Measurements from ENCODE around the gene HOTAIR. TPM values are rescaled to one million over a fixed set of nuclear protein-coding genes. Genes with fewer than 3 reads are reported as not detected.
A peak's percentile ranks its signal among the peaks of the same experiment; 100 is the strongest.

Gene HOTAIR
- total RNA-seq, 1 donor from 2014 or later = not detected

GRCh38 chr12:54020591-54021405 is 46.0 kb upstream of the HOTAIR start:
- no peak for TF ChIP-seq CTCF (IDR thresholded peaks at IDR 0.05; ENCODE audit: unreplicated experiment)
- peaks cover 6% of the 10 kb centered on the region for H3K4me1 Mint-ChIP-seq (ENCODE audit: low read depth)
- peaks cover 92% of the 10 kb centered on the region for H3K27me3 Mint-ChIP-seq
- H3K4me3 Mint-ChIP-seq (ENCODE audit: low read depth) = no peak overlapping the region
- H3K36me3 Mint-ChIP-seq (ENCODE audit: insufficient read depth) = no peaks in the 10 kb centered on the region
- no peak for DNase-seq (ENCODE audit: low spot score, unreplicated experiment)
- no peak overlapping the region for H3K27ac Mint-ChIP-seq
- no peaks in the 10 kb centered on the region for H3K9me3 Mint-ChIP-seq (ENCODE audit: low read depth)

- Mint-ChIP-seq H3K4me3 (ENCODE audit: low read depth) (no peak overlapping the region), H3K27me3 (peaks cover 92% of the 10 kb centered on the region), H3K9me3 (ENCODE audit: low read depth) (no peaks in the 10 kb centered on the region), H3K36me3 (ENCODE audit: insufficient read depth) (no peaks in the 10 kb centered on the region), H3K27ac (peak overlapping the region; percentile 75), H3K4me1 (ENCODE audit: low read depth) (peaks cover 6% of the 10 kb centered on the region)
- DNase-seq (ENCODE audit: low spot score, unreplicated experiment) = no peak
- no peak for TF ChIP-seq CTCF (IDR thresholded peaks at IDR 0.05; ENCODE audit: unreplicated experiment)
These were observed 45.3 kb upstream of the HOTAIR start for GRCh38 chr12:54019924-54020590.

- Mint-ChIP-seq H3K9me3 (ENCODE audit: low read depth) (no peaks in the 10 kb centered on the region), H3K4me3 (ENCODE audit: low read depth) (no peak overlapping the region), H3K27ac (no peak overlapping the region), H3K4me1 (ENCODE audit: low read depth) (peaks cover 6% of the 10 kb centered on the region), H3K27me3 (peaks cover 92% of the 10 kb centered on the region), H3K36me3 (ENCODE audit: insufficient read depth) (no peaks in the 10 kb centered on the region)
- no peak for DNase-seq (ENCODE audit: low spot score, unreplicated experiment)
- no peak for TF ChIP-seq CTCF (IDR thresholded peaks at IDR 0.05; ENCODE audit: unreplicated experiment)
These were observed 44.5 kb upstream of the HOTAIR start for GRCh38 chr12:54019091-54019811.

GRCh38 chr12:54018468-54018984 is 43.8 kb upstream of the HOTAIR start:
- Mint-ChIP-seq H3K27me3 (peaks cover 92% of the 10 kb centered on the region), H3K36me3 (ENCODE audit: insufficient read depth) (no peaks in the 10 kb centered on the region), H3K4me1 (ENCODE audit: low read depth) (peaks cover 6% of the 10 kb centered on the region), H3K4me3 (ENCODE audit: low read depth) (peak overlapping the region; percentile 21), H3K27ac (no peak overlapping the region), H3K9me3 (ENCODE audit: low read depth) (no peaks in the 10 kb centered on the region)
- no peak for TF ChIP-seq CTCF (IDR thresholded peaks at IDR 0.05; ENCODE audit: unreplicated experiment)
- no peak for DNase-seq (ENCODE audit: low spot score, unreplicated experiment)

GRCh38 chr12:54017878-54018467 is 43.2 kb upstream of the HOTAIR start:
- DNase-seq (ENCODE audit: low spot score, unreplicated experiment) = no peak
- peaks cover 6% of the 10 kb centered on the region for H3K4me1 Mint-ChIP-seq (ENCODE audit: low read depth)
- peaks cover 92% of the 10 kb centered on the region for H3K27me3 Mint-ChIP-seq
- H3K27ac Mint-ChIP-seq = peak overlapping the region; percentile 16
- H3K4me3 Mint-ChIP-seq (ENCODE audit: low read depth) = peak overlapping the region; percentile 38
- no peaks in the 10 kb centered on the region for H3K9me3 Mint-ChIP-seq (ENCODE audit: low read depth)
- H3K36me3 Mint-ChIP-seq (ENCODE audit: insufficient read depth) = no peaks in the 10 kb centered on the region
- no peak for TF ChIP-seq CTCF (IDR thresholded peaks at IDR 0.05; ENCODE audit: unreplicated experiment)

All from progenitor cell of endocrine pancreas (in vitro differentiated cells).